DMS153 treated with DMSO at 0.1 percent for 48 hours (cell line): ENCODE data around the gene HAGHL.
"Not testable (repeated sequence)": the region's sequence is repeated elsewhere in the genome, so short reads cannot be mapped to it uniquely, and the experiment has no call there.

Experiments
- DNase-seq: peaks from one replicate; lab custom pipeline; 2025; ENCODE audit not compliant: unreplicated experiment; lab: John Stamatoyannopoulos, UW

Gene HAGHL

GRCh38 chr16:751152-752006, 24.5 kb downstream of the HAGHL start:
- no peak for DNase-seq

GRCh38 chr16:752007-752312, 25.1 kb downstream of the HAGHL start:
- DNase-seq, result no peak

GRCh38 chr16:754121-754607, 27.3 kb downstream of the HAGHL start:
- DNase-seq, result not testable (repeated sequence)

- DNase-seq, result no peak
Measured at GRCh38 chr16:754656-755055, 27.8 kb downstream of the HAGHL start.

DNA sequence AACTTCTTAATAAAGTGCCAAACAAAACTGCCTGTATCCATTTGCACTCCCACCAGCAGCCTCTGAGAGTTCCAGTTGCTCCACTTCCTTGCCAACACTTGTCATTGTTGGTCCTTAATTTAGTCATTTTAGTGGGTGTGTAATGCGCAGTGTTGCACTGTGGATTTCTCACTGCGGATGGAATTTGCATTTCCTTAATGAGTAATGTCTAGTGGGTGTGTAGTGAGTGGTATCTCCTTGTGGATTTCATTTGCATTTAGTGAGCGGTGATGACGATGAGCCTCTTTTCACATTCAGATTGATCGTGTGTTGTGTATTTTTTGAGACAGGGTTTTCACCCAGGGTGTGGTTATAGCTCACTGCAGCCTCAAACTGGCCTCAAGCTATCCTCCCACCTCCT, 29.5 kb downstream of the HAGHL start:
- no peak for DNase-seq

GRCh38 chr16:759110-759910, 32.4 kb downstream of the HAGHL start:
- peak; percentile 8 for DNase-seq

DNA sequence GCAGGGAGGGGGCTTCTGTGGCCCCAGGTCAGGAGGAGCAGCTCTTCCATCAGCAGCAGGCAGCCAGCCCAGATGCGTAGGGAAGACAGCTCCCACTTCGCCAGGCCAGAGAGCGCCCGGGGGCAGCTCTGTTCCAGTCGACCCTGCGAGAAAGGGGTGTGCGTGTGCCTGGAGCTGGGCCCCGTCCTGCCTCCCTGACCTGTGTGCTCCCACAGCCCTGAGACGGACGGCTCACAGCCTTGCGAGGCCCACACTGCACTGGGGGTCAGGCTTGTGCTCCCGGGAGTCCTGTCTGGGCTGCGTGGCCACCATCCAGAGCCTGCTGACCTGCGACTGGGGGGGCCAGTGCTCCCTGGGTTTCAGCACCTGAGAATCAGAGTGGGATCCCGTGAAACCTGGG, 33.2 kb downstream of the HAGHL start:
- no peak for DNase-seq

- DNase-seq, result no peak
Measured at GRCh38 chr16:760545-761343, 33.8 kb downstream of the HAGHL start, which contains the start of gene MSLN. Gene MSLN (plus strand): TSS chr16:760734. CDS start chr16:762681, 1,947 bp downstream.

DNA sequence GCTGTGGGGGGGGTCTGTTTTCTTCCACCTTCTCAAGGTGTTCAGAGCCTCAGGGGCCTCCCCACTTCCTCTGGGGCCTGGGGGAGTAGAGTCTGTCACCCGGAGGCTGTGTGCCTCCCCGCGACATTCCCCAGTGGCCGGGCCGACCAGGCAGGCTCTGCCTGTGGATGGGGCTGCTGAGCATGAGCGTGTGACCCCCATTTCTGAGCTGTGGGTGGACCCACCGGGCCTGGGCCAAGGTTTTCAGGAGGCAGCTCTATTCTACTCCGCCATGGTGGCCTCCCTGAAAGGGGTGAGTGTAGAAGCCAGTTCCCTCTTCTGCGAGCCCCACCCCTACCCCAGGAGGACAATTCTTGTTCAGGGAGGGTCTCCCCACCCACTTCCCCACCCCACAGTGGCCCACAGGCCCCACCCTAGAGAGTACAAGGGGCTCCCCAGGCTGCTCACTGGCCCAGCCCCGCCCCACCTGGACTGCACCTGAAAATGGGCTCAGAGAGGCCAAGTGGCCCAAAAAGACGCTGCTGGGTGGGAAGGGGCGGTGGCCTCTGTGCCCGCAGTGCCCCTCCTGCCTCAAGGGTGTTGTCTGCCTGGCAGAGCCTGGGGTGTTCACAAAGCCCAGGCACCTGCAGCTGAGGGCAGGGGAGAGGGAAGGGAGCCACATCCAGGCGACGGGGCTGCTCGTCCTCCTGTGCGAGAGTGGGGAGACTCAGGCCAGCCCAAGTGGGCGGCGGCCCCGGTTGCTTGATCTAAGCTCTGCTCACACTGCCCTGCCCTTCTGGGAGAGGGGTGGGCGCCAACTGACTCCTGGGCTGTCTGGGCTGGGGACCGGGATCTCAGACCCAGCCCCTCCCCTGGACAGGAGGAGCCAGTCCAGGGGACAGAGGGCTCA, 35.0 kb downstream of the HAGHL start:
- DNase-seq, result no peak

GRCh38 chr16:762595-763268, 35.8 kb downstream of the HAGHL start:
- no peak for DNase-seq

GRCh38 chr16:763369-764183, 36.7 kb downstream of the HAGHL start:
- no peak for DNase-seq

- no peak for DNase-seq
Measured at GRCh38 chr16:764184-764750, 37.4 kb downstream of the HAGHL start.

DNA sequence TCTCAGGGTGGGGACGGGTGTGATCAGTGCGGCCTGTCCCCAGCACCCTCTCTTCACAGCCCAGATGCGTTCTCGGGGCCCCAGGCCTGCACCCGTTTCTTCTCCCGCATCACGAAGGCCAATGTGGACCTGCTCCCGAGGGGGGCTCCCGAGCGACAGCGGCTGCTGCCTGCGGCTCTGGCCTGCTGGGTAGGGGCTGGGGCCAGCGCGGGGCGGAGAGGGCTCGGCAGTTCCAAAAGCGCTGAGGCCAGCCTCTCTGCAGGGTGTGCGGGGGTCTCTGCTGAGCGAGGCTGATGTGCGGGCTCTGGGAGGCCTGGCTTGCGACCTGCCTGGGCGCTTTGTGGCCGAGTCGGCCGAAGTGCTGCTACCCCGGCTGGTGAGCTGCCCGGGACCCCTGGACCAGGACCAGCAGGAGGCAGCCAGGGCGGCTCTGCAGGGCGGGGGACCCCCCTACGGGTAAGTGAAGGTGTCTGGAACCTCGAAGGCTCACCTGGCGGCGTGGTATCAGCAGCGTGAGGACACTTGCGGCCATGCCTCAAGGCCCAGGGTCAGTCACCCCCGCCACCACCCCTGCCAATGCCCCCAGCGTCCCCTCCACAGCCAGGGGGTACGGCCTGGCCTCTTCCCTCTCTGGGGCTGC, 38.1 kb downstream of the HAGHL start:
- DNase-seq, result no peak

GRCh38 chr16:765488-765865, 38.6 kb downstream of the HAGHL start:
- DNase-seq, result no peak

- no peak for DNase-seq
Measured at GRCh38 chr16:766008-766819, 39.3 kb downstream of the HAGHL start.

GRCh38 chr16:766820-767640, 40.1 kb downstream of the HAGHL start:
- no peak for DNase-seq
